HS-5 (cell line): ENCODE measurements around the gene FBXO31.
A peak's percentile ranks its signal among the peaks of the same experiment; 100 is the strongest.
"Not testable (repeated sequence)": the region's sequence is repeated elsewhere in the genome, so short reads cannot be mapped to it uniquely, and the experiment has no call there.

ENCODE experiments used
- DNase-seq: peaks from one replicate; pipeline ENCODE4 v3.0.0-alpha.2; 2012; ENCODE audit warnings: low read depth

The FBXO31 gene

DNA sequence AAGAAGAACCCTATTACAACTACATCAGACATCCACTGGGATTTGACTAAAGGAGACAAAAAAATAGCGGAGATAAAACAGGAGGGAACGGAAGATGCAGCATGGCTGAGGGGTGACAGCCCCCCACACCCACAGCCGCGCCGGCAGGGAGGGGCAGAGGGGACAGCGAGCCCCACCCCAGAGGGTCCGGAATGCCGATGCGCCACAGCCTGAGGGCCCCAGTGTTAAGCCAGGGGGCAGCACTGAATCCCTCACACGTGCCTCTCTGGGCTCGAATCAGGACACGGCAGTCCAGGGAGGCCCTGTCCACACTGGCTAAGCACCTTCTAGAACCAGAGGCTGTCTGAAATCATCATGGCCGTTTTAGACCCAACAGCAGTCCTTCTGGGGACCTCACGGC is 27.4 kb upstream of the FBXO31 start:
- no peak for DNase-seq

DNA sequence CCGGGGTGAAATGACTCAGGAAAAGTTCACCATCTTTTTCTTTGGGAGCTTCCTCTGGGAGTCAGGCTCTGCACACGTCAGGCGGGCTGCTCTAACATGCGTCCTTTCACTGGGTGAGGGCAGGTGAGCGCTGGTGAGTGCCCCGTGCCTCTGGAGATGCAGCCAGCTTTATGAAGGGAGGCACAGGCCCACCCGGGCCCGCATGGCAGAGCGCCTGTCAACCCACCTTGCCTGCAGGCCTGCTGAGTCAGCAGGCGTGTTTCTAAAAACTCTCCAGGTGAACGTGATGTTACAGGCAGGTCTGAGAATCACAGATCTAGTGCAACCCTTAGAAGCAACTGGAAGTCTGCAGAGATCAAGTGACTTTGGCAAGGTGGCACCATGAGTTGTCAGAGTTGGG is 27.0 kb upstream of the FBXO31 start:
- no peak for DNase-seq

DNA sequence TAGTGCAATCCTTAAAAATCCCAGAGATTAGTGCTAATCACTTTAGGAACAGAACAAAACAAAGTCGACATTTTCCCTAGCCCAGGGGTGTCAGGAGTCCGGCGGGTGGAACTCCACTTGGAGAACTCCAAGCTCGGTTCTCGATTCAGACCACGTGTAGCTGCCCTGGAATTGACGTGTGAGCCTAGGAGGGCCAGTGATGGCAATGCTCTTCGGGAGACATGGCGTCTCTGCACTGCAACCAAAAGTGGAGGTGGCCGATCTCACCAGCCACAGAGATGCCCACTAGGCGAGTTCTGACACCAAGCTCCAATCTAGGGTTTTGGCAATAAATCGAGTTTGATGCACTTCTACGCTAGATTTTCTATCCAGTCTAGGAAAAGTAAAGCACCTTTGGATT is 26.2 kb upstream of the FBXO31 start:
- DNase-seq: no peak

DNA sequence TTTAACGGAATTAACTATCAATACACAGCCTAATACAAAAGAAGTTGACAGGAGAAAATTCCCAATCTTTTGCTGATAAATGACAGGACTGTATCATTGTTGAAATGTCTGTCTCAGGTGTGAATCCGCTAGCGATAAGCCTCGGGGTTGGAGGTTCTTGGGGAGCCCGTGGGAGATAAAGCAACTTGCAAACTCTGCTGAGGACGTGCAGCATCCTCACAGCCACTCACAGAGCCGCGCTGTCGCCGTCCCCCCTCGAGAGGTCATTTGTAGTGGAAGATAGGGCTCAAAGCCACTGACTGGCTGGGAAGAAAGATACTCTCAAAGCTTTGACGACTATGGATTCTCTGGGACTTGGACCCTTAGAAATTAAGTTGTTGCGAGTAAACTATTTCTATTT is 25.6 kb upstream of the FBXO31 start:
- no peak for DNase-seq

DNA sequence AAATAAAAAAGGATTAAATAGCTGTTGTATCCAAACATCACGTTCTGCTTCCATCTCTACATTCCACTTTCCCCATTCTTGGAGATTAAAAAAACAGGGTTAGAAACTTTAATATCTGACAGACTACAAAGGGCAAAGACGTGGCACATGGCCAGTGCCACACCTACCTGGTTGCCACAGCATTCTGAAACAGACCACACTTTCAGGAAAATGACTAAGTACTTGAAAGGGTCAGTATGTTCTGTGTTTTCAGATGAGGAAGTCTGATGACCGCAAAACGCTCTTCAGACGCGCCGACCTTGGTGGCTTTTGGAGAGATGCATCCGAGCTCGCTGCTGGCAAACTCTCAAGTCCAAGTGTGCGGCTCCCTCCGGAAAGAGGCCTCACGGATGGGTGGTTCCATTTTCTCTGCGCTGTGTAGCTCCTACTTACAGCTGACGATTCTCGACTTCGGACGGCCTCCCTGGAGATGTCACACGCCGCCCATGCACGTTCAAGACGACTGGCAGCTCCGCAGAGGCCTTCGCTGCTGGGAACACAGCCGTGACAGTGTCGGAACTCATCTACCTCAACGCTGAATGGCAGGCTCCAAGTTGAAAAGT is 24.0 kb upstream of the FBXO31 start:
- no peak for DNase-seq

DNA sequence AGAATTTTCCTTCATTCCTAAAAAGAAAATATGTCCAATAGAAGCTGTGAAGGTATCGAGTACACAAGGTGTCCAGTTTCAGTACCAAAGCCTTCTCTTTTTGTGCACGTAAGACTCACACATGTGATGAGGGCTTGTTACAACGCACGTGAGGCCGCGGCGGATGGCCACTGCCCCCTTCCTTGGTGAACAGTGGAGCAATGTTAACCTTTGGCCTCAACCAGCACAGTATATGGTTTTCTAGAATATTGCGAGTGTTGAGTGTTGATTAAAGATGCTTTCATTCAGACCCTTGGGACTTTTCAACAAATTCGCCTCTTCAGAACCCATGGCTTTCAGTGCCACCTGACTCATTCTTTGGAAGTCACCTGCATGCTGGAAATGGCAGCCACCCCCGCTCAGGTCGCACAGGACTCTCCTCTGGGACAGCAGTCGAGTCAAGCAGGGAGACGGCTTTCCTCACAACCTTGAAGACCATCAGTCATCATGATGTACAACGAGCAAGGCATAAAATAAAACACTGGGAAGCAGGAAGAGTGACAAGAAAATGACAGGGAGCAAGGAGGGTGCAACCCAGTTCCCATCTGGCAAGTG is 23.0 kb upstream of the FBXO31 start:
- no peak for DNase-seq

DNA sequence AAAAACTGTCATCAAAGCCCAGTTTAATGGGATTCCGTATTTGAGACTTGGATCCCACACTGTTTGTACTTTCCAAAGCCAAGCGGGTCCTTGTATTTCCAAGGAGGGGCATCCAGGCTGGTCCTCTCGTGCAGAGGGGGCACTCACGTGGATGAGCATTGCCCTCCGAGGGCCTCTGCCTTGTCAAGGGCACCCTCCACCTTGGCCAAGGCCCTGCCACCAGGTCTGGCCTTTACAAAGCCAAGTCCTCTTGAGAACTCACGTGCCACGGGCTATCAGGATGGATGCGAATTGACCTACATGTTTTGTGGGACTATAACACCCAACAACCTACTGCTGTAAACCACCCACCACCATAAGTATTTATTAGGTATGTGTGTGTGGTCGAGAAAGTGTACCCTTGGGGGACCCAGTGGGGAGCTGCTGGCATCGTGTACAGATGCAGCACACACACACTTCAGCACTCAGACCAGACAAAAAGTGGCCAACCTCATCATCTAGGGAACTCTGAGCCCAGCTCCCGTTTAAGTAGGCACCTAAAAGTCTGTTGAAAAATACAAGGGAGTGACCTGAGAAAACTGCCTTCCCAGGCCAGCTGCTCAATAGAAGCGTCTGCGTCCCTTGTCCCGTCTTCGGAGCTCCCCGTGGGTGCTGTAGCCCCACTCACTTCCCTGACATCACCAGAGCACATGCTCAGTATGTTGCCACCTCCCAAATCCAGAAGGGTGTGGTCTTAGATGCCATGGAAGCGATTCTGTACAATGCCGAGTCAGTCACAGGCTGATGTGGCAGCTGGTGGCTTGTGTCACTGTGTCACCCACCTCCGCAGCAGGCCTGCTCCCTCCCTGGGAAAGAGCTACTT is 21.4 kb upstream of the FBXO31 start:
- no peak for DNase-seq

DNA sequence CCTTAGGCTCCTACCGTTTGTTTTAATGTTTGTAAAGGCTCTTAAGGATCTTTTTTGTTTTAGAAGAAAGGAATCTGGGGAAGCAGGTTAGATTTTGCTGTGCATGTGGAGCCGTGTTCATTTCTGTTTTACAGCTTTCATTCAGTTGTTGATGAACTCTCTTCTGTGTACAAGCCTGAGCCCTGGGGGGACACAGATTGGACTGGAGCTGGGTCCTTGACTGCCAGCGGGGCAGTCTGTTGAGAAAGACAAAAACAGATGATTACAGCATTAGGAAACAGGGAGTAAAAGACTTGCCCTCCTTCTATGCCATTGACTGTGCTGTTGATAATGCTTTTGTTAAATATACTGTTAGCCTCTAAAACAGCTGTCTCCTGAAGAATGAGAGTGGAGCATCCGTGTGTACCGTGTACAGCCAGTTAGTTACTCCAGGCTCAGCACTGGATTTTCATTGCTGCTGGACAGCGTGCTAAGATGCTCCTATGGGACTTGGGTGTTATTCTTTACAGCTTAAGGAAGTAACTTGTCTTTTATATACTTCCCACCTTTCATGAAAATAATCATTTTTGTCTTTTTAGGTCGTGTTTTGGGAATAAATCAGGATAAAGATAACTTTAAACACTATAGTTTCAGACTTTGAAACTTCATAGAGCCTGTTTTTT is 11.7 kb upstream of the FBXO31 start:
- no peak for DNase-seq

DNA sequence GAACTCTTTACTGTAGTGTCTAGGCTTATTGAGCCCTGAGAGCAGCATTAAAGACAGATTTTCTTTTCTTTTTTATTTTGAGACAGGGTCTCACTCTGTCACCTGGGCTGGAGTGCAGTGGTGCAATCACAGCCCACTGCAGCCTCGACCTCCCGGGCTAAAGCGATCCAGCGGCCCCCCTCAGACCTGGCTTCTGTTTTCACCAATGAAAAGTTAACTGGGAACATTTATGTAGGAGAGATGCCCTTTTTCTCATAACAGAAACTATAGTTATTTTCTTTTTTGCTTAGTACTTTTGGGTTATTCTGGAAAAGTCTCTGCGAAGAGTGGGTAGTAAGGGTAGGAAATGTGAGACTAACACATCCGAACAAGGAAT is 10.1 kb upstream of the FBXO31 start:
- no peak for DNase-seq

DNA sequence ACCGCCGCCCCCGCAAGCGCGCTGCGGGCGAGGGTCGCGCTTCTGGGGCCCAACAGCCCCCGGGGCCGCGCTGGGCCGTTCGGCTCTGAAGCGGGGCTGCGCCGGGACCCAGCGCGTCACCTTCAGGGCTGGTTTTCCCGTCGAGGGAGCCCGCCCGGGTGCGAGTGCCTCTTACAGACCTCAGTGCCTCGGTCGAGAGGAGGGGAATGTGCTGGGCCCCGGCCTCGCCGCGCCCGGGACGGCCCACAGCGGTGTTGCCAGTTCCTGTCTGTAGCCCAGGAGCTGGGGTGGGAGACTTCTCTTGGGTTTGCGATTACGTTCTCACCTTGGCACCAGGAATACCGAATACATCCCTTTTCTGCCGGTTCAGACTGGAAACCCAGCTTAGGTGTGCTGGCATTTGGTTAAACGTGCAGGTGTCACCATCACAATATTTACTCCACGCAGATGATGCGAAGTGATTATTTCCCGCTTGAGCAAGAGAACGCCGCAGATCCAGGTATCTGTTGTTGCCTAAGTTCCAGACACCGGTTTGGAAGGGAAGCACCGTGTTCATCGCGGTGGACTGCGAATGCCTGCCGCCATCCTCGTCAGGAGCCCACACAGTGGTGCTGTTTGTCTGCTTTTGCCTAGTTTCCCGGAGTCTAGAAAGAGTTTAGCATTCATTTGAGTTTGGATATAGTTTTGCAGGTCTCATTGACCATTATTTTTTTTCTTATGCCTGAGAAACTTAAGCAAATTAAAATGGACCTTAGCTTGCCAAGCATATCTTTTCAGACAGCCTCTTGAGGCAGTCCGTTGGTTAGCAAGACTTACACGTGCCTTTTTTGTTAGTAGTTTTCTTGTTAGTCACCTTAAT is 9.5 kb upstream of the FBXO31 start:
- DNase-seq: no peak

DNA sequence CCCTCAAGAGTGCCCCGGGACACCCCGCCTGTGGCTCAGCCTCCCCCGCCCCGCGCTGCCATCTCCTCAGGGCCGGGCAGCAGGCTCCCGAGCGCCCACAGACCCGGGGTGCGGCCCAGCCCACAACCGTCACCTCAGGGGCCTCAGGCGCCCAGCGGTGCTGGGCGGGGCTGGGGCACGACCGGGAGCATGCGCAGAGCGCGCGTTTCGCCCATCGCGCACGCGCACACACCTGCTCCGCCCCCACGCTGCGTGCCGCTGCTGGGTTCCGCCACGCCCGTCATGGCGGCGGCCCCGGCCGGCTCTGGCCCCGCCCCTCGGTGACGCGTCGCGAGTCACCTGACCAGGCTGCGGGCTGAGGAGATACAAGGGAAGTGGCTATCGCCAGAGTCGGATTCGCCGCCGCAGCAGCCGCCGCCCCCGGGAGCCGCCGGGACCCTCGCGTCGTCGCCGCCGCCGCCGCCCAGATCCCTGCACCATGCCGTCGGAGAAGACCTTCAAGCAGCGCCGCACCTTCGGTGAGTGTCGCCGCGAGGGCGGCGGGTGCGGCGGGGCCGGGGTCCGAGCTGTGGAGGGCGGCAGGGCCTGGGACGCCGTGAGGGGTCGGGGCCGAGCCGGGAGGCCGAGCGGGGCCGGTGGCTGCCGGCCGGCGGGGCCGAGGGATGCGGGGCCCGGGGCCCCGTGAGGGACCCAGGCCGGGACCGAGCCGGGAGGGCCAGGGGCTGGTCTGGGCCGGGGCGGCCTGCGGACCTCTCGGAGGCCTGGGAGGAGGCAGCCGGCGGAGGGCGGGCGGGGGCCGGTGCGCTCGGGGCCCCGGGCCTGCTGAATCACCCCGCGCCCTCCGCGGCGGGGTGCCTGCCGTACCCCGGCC is 8.6 kb upstream of the FBXO31 start, which contains the start of gene MAP1LC3B:
MAP1LC3B (plus strand) TSS at position 387 of the 871 bp plus-strand sequence; CDS start at position 479, 92 bp downstream.
- no peak for DNase-seq

DNA sequence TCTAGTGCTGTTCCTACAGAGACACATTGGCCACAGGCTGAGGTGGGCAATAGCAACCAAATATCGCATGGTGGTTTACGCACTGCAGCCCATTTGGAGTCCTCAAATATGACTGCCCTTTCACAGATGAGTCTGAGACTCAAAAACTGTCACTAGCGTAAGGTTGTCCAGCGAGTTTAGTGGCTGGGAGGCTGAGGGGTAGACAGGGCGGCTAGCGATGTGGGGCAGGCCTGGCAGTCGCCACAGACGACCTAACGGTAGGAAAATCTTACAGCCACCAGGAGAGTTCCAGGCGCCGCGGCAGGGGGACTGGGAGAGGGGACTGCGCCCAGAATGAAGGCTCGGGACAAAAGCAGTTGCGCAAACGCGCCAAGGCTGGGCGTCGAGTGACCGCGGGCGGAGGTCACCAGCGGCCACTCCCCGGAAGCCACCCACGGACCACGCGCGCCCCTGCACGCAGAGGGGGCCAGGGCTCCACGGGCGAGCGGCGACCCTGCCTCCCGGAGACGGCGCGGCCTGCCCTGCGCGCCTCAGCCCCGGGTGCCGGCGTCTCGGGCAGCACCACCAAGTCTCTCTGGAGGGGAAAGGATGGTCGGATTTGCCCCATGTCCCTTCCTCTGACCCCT is 7.9 kb upstream of the FBXO31 start:
- no peak for DNase-seq

DNA sequence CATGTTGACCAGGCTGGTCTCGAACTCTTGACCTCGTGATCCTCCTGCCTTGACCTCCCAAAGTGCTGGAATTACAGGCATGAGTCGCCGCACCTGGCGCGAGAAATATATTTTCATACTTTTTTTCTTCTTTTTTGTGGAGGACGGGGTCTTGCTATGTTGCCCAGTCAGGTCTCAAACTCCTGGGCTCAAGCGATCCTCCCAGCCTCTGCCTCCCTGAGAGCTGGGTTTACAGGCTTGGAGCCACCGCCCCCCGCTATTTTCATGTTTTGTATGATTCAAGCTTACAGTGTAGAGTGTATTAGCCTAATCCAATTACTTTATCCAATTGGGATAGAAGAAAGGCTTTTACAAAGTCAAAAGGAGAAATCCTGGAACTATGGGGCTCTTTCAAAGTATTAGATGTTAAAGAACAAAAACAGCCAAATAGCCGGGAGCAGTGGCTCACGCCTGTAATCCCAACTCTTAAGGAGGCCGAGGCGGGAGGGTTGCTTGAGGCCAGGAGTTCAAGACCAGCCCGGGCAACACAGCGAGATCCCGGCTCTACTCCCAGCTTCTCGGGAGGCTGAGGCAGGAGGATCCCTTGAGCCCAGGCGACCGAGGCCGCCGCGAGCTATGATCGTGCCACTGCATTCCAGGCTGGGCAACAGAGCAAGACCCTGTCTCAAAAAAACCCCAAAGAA is 7.2 kb upstream of the FBXO31 start:
- DNase-seq: no peak

DNA sequence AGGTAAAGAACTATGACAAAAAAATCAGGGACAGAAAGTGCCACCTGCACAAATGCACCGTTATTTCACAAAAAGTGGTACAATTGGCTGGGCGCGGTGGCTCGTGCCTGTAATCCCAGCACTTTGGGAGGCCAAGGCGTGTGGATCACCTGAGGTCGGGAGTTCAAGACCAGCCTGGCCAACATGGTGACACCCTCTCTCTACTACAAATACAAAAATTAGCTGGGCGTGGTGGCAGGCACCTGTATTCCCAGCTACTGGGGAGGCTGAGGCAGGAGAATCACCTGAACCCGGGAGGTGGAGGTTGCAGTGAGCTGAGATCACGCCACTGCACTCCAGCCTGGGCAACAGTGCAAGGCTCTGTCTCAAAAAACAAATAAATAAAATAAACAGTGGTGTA is 6.3 kb upstream of the FBXO31 start:
- DNase-seq: not testable (repeated sequence)

DNA sequence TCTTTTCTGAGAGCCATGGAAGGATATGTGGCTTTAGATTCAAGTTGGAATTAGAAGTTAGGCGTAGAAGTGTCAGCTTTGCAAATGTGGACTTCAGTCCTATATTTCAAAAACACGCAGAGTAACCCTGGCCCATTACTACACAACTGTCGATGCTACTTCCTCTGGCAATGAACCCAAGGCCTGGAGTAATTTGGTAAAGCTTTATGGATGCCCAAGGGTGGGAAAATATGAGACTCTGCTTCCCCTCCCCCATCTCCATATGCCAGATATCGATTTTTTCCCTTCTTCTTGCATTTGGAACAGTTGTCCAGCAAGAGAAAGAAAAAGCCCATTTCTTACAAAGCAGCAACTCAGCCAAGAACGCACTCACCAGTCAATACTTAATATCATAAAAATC is 5.7 kb upstream of the FBXO31 start:
- DNase-seq: no peak

DNA sequence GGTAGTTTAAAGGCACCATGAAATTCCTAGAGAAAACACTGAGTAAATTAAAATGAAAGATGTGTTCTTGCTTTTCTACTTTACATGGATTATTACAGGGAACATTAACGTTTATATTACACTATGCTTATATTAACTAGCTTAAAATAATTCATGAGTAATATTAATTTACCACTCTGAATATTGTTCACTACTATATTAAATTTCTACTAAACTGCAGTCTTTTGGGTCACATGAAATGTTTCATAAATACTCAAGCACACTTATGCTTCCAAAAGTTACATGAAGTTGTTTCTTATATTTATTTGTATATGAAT is 5.2 kb upstream of the FBXO31 start:
- DNase-seq: no peak

DNA sequence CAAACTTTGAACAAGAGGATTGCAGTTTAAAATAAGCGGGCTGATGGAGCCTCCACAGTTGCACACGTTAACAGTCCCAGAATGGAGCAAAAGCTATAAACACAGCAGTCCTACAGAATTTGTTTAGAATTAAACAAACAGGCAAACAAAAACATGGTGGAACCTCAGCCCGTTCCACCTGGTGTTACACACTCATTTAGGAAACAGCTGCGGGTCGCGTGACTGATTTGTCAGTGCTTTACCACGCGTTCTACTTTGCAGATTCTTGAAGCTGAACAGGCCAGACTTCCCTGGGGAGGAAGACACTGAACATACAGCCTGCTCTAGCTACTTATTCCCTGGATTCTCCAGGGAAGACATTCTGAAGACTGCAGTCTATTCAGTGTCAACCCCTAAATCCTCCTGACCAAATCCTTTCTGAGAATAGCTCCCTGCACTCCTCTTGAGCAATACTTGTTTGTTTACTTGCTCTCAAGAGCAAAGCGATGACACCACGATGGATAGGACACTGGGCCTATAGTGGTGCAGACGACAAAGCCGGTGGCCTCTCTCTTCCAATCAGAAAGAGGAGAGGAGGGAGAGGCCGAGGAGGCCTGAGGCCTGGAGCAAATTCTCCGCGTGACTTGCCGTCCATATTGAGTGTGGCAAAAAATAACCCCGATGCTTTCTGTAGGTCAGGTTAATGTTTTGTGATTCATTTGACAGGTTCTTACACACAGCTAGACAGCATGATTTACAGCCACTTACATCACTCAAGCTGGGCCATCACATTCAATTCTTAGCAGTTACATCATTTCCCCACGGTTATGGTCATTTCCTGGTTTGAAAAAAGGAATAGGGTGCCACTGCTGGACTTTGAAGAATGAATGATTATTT is 4.6 kb upstream of the FBXO31 start:
- DNase-seq: peak; percentile 84

DNA sequence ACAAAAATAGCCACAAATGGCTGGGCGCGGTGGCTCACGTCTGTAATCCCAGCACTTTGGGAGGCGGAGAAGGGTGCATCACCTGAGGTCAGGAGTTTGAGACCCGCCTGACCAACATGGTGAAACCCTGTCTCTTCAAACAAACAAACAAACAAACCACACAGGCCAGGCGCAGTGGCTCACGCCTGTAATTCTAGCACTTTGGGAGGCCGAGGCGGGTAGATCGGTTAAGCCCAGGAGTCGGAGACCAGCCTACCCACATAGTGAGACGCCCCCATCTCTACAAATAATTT is 1.2 kb upstream of the FBXO31 start:
- not testable (repeated sequence) for DNase-seq
